Left lung (tissue), 10 donors: ENCODE data around the gene MYO6. TPM values are rescaled to one million over a fixed set of nuclear protein-coding genes. Genes with fewer than 3 reads are reported as not detected.

Experiments used
- ATAC-seq: fragments of 200-7000 bp; cut with Tn5 transposase; one replicate; pipeline ENCODE4 v1.9.1; 2020; ENCODE audit warnings: moderate library complexity
- DNase-seq, 4 donors: peaks; one replicate each; pipeline ENCODE4 v3.0.0-alpha.2; 2013 to 2020
- H3K27ac ChIP-seq, 2 donors: fragments of 200-600 bp; sonication (generic) in 1 of 2; one replicate each; pipeline versions ENCODE4 v1.5.0 to v1.8.0; 2020 to 2021
- H3K27me3 ChIP-seq, 2 donors: fragments of 200-600 bp; sonication (generic) in 1 of 2; one replicate each; pipeline versions ENCODE4 v1.5.0 to v1.8.0; 2020 to 2021
- H3K36me3 ChIP-seq, 2 donors: fragments of 200-600 bp; sonication (generic) in 1 of 2; one replicate each; pipeline versions ENCODE4 v1.5.0 to v1.8.0; 2020 to 2021
- H3K4me1 ChIP-seq, 2 donors: fragments of 200-600 bp; one replicate each; pipeline ENCODE4 v1.8.0; 2021
- H3K4me3 ChIP-seq, 2 donors: fragments of 200-600 bp; sonication (generic) in 1 of 2; one replicate each; pipeline versions ENCODE4 v1.5.0 to v1.8.0; 2020 to 2021; ENCODE audit warnings: mild to moderate bottlenecking in 1 of 2
- H3K9me3 ChIP-seq, 2 donors: fragments of 200-600 bp; sonication (generic) in 1 of 2; one replicate each; pipeline versions ENCODE4 v1.5.0 to v1.8.0; 2020 to 2021
- CTCF ChIP-seq, 2 donors: fragments of 200-600 bp; sonication (generic) in 1 of 2; IDR thresholded peaks; one replicate each; pipeline versions ENCODE4 v1.5.0 to v1.8.0; 2021; ENCODE audit warnings: antibody characterized with exemption in 2 of 2
- intact Hi-C, 2 donors: fragments of 100-400 bp; cut with DNase I; formaldehyde crosslinking; loops; one replicate each; pipeline versions ENCODE4 v1.11.2 to v1.14.2; 2022
- polyA plus RNA-seq, 6 donors: library from polyadenylated mRNA; unstranded; fragments of 120-200 nt; gene quantifications; one replicate each; pipeline ENCODE4 v1.2.1, GENCODE V29; 2013; ENCODE audit not compliant: insufficient read length in 6 of 6
- total RNA-seq, 2 donors: library from RNA; stranded (reverse); fragmentation: NEBNext Ultra II Directional; extraction: Animal tissue kit (Norgen Biotek cat#: 25700); gene quantifications; one replicate each; pipeline ENCODE4 v1.2.1, GENCODE V29; 2021
- donor health status: DM: no; HTN: yes; CAD: no.
- donor health status: DM: no; HTN: no; CAD: no.

Gene MYO6
- total and polyA plus RNA-seq, 8 donors, result 29.0 to 105 (median 31.4) TPM

DNA sequence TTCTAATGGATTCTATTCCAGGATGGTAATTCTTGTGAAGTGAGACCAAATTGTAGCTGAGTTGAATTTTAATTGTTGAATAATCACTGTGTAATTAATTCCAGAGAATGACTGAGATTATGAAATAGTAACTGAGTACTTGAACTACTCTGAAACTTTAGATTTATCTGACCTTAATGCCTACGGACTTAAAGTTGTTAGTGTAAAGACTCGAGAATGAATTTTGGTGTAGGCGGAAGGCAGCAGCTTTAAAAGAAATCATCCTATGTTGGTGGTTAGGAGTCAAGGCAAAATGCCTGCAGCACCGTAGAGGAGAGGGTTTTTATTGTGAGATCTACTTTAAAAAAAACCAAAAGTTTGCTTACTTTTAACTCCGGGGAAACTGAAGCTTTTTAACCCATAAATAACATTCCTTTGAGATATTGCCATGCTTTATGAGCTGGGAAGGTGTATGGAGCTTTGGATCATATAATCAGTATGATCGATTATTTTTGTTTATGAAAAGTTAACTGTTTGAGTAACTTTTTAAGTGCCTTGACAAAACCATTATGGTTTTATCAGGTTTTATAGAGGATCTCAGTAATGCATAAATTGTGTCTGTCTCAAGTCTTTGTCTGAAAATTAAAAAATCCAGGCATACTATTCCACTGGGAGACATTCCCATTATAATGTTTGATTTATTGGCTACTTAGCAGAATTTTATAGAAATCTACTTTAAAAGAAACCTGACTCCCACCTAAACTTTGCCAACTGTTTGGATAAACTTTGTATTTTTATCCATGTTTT, 46.1 kb downstream of the MYO6 start:
- no peaks in the 10 kb centered on the region for H3K9me3 ChIP-seq
- no peaks in the 10 kb centered on the region for H3K36me3 ChIP-seq
- intact Hi-C loops, result no loop called here
- DNase-seq (no peak), ATAC-seq (no peak)
- TF ChIP-seq CTCF (IDR thresholded peaks at IDR 0.05), result no peak
- H3K27ac ChIP-seq, result no peak overlapping the region
- H3K27me3 ChIP-seq, result no peaks in the 10 kb centered on the region
- H3K4me1 ChIP-seq, result peaks cover 4% of the 10 kb centered on the region in 2 donors
- H3K4me3 ChIP-seq, result no peak overlapping the region

- no peak for TF ChIP-seq CTCF (IDR thresholded peaks at IDR 0.05)
- Histone ChIP-seq H3K4me1 (peaks cover 4% of the 10 kb centered on the region in 2 donors), H3K9me3 (no peaks in the 10 kb centered on the region), H3K4me3 (no peak overlapping the region), H3K27me3 (no peaks in the 10 kb centered on the region), H3K36me3 (no peaks in the 10 kb centered on the region), H3K27ac (no peak overlapping the region)
- no peak for ATAC-seq
- no peak for DNase-seq
- intact Hi-C loops, result no loop called here
These were observed 47.7 kb downstream of the MYO6 start for GRCh38 chr6:75796723-75797122.

GRCh38 chr6:75800133-75800532, 51.1 kb downstream of the MYO6 start:
- no peaks in the 10 kb centered on the region for H3K27me3 ChIP-seq
- no peak for TF ChIP-seq CTCF (IDR thresholded peaks at IDR 0.05)
- peak overlapping the region; percentile 30 to 73 for H3K27ac ChIP-seq
- peaks cover 4% of the 10 kb centered on the region in 2 donors for H3K4me1 ChIP-seq
- no peaks in the 10 kb centered on the region for H3K36me3 ChIP-seq
- intact Hi-C loops, result no loop called here
- no peak overlapping the region for H3K4me3 ChIP-seq
- H3K9me3 ChIP-seq, result no peaks in the 10 kb centered on the region
- DNase-seq (peak in 1 of 4 donors; percentile 13), ATAC-seq (peak; percentile 83)

DNA sequence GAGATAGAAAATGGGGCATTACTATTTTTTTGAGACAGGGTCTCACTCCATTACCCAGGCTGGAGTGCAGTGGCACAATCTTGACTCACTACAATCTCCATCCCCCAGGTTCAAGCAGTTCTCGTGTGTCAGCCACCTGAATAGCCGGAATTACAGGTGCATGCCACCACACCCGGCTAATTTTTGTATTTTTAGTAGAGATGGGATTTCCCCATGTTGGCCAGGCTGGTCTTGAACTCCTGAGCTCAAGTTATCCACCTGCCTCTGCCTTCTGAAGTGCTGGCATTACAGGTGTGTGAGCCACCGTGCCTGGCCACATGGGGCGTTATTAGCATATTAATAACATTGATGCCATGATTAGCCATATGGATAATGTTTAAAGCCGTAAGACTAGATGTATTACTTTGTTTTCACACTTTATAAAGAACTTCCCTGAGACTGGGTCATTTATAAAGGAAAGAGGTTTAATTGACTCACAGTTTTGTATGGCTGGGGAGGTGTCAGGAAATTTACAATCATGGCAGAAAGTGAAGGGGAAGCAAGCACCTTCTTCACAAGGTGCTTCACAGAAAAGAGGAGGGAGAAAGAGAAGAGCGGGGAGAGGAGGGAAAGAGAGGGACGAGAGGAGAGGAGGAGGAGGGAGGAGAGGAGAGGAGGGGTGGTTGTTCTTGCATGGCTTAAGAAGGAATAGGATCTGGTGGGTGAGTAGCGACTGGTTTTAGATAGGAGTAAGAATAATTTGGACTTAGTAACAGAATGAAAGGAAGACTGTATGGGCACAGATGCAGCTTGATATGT, 51.9 kb downstream of the MYO6 start:
- Histone ChIP-seq H3K27ac (peak overlapping the region; percentile 30 to 73), H3K36me3 (no peaks in the 10 kb centered on the region), H3K4me1 (peaks cover 4% of the 10 kb centered on the region in 2 donors), H3K9me3 (no peaks in the 10 kb centered on the region), H3K4me3 (no peak overlapping the region), H3K27me3 (no peaks in the 10 kb centered on the region)
- DNase-seq, result peak in 1 of 4 donors; percentile 13
- intact Hi-C loops, result no loop called here
- ATAC-seq, result peak; percentile 66
- no peak for TF ChIP-seq CTCF (IDR thresholded peaks at IDR 0.05)

GRCh38 chr6:75802366-75802765, 53.3 kb downstream of the MYO6 start:
- TF ChIP-seq CTCF (IDR thresholded peaks at IDR 0.05), result no peak

More at GRCh38 chr6:75802366-75802765, 53.3 kb downstream of the MYO6 start:
- Histone ChIP-seq H3K9me3 (no peaks in the 10 kb centered on the region), H3K4me1 (peaks cover 4% of the 10 kb centered on the region in 2 donors), H3K4me3 (no peak overlapping the region), H3K27me3 (no peaks in the 10 kb centered on the region), H3K27ac (no peak overlapping the region), H3K36me3 (no peaks in the 10 kb centered on the region)
- intact Hi-C loops, result no loop called here
- DNase-seq, result no peak
- ATAC-seq, result peak; percentile 3
